Measurements from ENCODE around the gene AANAT.
"Not testable (repeated sequence)": the region's sequence is repeated elsewhere in the genome, so short reads cannot be mapped to it uniquely, and the experiment has no call there.

Gene AANAT

DNA sequence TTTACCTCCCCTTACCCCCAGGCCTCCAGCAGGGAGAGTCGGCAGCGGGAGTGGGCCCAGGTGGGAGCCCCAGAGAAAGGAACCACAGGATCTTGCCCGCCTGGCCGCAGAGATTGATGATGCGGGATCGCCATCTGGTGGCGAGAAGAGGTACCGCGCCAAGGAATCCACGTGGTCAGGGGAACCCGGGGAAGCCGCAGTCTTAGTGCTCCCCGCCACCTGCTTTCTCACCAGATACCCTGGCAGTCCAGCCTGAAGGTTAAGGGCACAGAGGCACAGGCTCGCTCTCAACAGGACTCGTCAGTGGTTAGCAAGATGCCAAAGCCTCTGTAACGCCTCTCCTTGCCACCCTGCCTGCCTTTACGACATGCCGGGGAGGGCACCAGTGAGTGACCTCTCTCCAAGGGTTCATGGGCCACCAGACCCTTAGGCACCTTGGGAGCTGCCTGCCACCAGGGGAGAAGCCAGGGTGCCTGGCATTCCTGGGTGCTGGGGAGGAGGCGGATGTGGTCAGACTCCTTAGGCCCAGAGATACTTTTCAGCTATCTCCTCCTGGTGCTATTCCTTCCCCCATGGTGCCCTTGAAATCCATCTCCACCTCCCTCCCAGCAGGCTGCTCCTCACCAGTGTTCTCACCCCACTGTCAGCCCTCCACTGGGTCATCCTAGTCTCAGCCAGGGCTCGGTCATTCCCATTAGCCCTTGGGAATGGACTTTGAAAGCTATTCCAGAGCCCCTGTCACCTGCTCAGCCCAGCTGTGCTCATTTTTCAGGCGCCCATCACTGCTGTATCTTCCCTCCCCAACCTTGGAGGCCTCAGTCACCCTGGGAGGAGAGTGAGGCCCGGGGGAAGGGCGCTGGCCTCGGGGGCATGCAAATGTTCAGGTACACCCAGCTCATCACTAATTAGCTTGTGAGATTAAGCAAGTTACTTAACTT lies 39.3 kb downstream of the AANAT start:
- peak; percentile 77 to 88 for DNase-seq (ENCODE audit: low read depth in 2 of 2)

GRCh38 chr17:76508472-76509063 lies 41.2 kb downstream of the AANAT start:
- DNase-seq (ENCODE audit: low read depth in 2 of 2): not testable (repeated sequence)

- no peak for DNase-seq (ENCODE audit: low read depth in 2 of 2)
These were observed 43.4 kb downstream of the AANAT start for GRCh38 chr17:76510831-76511244.

- DNase-seq (ENCODE audit: low read depth in 2 of 2): no peak
These were observed 44.4 kb downstream of the AANAT start for GRCh38 chr17:76511668-76512365.

- DNase-seq (ENCODE audit: low read depth in 2 of 2): no peak
These were observed 45.2 kb downstream of the AANAT start for GRCh38 chr17:76512366-76513305.

- no peak for DNase-seq (ENCODE audit: low read depth in 2 of 2)
These were observed 45.9 kb downstream of the AANAT start for GRCh38 chr17:76513306-76513692.

DNA sequence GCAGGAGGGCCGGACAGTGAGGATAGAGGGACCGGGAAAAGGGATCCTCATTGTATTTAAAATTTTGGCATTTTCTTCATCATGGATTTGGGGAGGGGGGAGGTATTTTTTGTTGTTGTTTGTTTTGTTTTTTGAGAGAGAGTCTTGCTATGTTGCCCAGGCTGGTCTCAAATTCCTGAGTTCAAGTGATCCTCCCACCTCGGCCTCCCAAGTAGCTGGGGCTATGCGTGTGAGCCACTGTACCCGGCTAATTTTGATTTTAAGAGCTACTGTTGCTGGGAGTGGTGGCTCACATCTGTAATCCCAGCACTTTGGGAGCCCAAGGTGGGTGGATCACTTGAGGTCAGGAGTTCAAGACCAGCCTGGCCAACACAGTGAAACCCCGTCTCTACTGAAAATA lies 47.0 kb downstream of the AANAT start:
- not testable (repeated sequence) for DNase-seq (ENCODE audit: low read depth in 2 of 2)

- peak; percentile 59 to 70 for DNase-seq (ENCODE audit: low read depth in 2 of 2)
These were observed 48.0 kb downstream of the AANAT start for GRCh38 chr17:76515274-76515949.

DNA sequence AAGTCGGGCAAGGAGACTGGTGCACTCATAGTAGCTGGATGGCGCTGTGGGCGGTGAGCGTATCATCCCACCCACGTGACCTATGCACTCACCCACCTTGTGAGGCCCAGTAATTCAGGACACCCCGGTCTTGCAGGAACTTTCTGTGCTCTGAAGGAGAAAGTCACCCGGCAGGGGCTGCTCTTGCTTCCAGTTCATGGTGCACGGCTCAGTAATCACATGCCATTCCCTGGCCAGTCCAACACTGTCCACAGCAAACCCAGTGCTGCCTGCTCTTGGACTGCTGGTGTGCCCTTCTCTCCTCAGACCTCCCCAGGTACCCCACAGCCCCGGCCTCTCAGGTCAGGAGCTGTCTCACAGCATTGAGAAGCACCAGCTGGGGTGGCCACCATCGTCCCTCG lies 50.2 kb downstream of the AANAT start:
- DNase-seq (ENCODE audit: low read depth in 2 of 2): no peak

- DNase-seq (ENCODE audit: low read depth in 2 of 2): no peak
These were observed 51.9 kb downstream of the AANAT start for GRCh38 chr17:76519048-76519966.
